ENCODE measurements around the gene ZNF516.
"Not testable (repeated sequence)": the region's sequence is repeated elsewhere in the genome, so short reads cannot be mapped to it uniquely, and the experiment has no call there.

Gene ZNF516, protein sequence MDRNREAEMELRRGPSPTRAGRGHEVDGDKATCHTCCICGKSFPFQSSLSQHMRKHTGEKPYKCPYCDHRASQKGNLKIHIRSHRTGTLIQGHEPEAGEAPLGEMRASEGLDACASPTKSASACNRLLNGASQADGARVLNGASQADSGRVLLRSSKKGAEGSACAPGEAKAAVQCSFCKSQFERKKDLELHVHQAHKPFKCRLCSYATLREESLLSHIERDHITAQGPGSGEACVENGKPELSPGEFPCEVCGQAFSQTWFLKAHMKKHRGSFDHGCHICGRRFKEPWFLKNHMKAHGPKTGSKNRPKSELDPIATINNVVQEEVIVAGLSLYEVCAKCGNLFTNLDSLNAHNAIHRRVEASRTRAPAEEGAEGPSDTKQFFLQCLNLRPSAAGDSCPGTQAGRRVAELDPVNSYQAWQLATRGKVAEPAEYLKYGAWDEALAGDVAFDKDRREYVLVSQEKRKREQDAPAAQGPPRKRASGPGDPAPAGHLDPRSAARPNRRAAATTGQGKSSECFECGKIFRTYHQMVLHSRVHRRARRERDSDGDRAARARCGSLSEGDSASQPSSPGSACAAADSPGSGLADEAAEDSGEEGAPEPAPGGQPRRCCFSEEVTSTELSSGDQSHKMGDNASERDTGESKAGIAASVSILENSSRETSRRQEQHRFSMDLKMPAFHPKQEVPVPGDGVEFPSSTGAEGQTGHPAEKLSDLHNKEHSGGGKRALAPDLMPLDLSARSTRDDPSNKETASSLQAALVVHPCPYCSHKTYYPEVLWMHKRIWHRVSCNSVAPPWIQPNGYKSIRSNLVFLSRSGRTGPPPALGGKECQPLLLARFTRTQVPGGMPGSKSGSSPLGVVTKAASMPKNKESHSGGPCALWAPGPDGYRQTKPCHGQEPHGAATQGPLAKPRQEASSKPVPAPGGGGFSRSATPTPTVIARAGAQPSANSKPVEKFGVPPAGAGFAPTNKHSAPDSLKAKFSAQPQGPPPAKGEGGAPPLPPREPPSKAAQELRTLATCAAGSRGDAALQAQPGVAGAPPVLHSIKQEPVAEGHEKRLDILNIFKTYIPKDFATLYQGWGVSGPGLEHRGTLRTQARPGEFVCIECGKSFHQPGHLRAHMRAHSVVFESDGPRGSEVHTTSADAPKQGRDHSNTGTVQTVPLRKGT

DNA sequence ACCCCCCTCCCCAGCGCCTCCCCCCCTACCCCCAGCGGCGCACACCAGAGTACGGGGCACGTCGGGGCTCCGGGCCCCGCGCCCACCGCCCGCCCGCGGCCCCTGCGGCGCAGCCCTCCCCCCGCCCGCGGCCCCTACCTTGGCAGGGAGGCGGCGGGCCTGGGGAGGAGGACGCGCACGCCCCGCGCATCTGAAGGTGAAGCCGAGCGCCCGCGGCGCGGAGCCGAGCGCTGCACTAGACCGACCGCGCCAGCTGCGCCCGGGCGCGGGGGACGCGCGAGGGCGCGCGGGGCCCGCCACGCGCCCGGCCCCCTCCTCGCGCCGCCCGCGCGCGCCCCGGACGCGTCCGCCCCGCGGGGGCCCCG, at the start of gene ZNF516:
Gene ZNF516, minus strand, starts transcription at position 237 of the 365 bp plus-strand sequence. CDS start 52,188 bp downstream, outside the sequence.
- peak; percentile 32 for DNase-seq (ENCODE audit: low read depth)

DNA sequence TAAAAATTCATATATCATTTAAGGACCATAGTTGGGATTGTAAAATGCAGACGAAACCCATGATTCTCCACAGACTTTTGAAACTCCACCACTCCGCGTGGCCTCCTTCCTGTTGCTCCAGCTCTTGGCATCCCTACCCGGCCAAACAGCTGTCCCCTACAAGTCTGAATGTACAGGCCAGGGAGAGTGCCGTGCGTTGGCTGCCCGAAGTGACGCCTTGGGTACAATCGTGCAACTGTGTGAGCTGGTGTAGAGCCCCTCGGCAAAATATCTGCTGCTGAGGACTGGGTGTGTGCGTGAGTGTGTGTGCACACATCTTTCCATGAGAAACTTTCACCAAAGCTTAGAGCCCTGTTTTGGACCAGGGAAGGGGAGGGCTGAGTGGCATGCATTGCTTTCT, 43.8 kb upstream of the ZNF516 start:
- DNase-seq (ENCODE audit: low read depth) = no peak

DNA sequence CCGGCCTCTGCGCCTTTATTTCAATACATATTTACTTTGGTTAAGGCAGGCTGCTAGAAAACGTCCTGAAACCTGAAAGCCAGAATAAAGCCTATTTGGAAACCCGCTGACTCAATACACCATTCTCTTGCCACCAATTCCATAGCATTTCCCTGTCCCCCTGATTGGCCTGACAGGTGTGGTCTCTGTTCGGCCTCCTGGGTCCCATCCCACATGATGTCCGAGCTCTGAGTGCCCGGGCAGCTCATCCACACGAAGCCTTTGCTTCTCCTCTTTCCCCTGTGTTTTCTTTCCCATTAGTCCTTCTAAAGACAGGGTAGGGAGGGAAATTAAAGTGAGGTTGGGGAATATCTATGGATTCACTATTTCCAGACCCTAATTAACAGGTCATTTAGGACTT, 42.6 kb upstream of the ZNF516 start:
- no peak for DNase-seq (ENCODE audit: low read depth)

DNA sequence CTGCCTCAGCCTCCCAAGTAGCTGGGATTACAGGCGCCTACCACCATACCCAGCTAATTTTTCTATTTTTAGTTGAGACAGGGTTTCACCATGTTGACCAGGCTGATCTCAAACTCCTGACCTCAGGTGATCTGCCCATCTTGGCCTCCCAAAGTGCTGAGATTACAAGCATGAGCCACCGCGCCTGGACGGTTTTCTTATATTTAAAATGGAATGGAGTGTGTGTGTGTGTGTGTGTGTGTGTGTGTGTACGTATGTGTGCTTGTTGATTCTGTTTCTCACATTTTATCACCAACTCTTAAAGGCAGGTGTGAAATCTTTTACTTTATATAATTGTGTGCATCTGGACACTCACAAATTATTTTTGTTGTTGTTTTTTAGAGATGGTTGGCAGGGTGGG, 41.6 kb upstream of the ZNF516 start:
- not testable (repeated sequence) for DNase-seq (ENCODE audit: low read depth)

DNA sequence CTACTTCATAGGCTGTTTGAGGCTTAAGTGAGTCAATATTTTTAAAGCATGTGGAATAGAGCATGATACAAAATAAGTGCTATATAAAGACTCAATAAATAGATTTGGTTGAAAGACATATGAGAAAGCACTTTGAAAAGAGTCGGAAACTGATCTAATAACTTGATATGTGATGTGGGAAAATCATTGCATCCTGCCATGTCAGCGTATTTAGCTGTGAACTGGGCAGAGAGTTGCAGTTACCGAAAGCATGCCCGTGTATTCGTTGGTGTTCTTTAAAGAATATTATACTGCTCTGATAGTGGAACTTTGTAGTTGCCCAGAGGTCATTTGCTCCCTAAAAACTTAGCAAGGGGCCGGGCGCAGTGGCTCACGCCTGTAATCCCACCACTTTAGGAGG, 37.8 kb upstream of the ZNF516 start:
- DNase-seq (ENCODE audit: low read depth) = no peak

DNA sequence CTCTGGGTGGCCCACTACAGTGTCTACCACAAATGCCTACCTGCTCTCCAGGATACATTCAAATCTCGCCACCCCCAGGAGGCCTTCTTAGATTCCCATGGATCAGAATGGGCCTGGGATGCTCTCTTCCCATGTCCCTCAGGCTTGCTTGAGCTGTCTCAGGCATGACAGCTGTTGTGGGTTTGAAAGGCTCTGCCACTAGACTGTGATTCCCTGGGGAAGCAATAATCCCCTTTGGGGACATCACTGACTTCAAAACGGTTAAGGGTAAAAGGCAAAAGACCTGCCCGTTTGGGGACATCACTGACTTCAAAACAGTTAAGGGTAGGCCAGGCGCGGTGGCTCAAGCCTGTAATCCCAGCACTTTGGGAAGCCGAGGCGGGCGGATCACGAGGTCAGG, 35.8 kb upstream of the ZNF516 start:
- no peak for DNase-seq (ENCODE audit: low read depth)

DNA sequence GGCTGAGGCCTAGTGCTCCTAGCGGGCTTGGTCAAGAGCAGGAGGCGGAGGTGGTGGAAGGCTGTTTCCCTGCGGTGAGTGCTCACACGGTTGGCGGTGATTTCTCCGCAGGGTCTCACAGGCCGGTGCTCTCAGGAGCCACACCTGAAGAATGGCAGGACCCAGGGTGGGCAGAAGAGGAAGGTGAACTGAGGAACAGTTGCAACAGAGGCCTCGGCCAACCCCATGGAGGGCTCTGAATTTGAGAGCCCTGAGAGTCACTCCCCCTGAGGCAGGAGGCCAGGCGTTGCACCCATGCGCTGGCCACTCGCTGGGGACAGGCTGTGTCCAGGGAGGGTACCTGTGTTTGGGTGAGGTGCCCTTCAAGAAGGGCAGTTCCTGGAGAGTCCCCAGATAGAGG, 35.3 kb upstream of the ZNF516 start:
- DNase-seq (ENCODE audit: low read depth) = no peak

DNA sequence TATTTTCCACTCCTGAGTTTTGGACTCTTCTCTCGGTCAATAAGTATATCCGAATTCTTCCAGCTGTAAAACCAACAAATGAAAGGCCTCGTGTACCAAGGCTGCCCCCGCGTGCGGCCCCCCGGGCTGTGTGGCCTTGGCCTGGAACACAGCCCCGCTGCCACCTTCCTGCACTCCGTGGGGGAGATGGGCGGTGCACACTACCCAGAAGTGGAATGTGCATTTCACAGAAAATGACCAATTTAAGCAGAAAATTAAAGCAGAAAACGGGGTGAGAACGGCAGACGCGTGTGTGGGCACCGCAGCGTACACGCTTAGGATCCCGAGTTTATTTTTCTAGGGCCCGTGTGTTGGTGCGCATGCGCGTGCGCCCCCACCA, 34.4 kb upstream of the ZNF516 start:
- DNase-seq (ENCODE audit: low read depth) = no peak

DNA sequence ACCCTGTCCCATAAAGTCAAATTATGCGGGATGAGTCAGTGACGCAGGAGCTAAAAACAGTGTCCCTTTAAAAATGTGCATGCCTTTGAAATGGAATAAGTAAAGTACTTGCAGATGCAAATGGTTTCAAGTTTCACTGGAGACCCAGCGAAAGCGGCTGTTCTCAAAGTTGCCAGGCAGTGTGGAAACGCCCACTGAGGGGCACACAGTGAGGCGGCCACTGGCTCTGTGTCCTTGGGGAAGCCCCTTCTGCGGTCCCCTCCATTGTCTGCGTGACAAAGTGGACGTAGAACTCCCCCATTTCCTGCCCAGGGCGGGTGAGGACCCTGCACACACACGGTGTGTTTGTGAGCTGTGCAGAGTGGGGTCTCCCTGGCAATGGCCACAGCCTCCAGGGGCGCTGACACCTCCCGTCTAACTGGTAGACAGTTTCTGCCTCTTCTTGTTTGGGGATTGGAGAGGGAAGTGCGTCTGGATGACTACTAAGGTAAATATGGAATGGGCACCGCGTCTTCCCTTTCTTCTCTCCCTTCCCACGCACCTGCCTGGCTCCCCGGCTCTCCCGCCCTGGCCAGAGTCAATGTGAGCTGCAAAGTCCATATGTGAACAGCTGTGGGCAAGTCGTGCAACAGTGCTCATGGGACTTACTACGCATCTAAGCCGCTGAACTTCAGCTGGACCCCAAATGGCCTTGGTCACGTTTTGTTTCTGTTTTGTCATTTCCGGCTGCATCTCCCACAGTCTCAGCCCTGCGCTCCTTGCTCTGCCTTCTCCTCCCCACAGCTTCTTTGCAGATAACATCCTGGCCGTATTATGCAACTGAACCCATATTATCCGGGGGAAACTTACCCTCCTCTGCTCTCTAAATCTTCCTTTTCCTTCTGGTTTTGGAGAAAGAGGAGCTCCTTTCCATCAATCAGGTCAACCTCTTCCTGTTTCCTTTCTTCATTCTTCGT, 33.7 kb upstream of the ZNF516 start:
- peak; percentile 62 for DNase-seq (ENCODE audit: low read depth)

DNA sequence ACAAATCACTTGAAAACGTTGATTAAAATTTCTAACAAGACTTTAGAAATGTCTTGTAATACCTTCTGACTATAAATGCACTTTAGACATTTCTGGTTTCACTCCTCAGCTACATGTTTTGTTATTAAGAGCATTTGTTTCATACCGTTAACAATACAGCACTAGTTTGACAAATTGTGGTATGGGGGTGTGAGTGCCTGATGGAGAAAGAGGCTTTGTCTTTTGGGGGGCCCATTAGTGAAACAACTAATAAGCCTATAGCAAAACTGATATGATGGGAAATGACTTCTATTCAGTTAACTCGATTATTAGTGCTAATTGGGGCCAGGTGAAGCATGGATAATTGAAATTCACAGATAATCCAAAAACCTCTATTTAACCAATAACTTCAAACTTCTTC, 30.9 kb upstream of the ZNF516 start:
- DNase-seq (ENCODE audit: low read depth) = no peak

DNA sequence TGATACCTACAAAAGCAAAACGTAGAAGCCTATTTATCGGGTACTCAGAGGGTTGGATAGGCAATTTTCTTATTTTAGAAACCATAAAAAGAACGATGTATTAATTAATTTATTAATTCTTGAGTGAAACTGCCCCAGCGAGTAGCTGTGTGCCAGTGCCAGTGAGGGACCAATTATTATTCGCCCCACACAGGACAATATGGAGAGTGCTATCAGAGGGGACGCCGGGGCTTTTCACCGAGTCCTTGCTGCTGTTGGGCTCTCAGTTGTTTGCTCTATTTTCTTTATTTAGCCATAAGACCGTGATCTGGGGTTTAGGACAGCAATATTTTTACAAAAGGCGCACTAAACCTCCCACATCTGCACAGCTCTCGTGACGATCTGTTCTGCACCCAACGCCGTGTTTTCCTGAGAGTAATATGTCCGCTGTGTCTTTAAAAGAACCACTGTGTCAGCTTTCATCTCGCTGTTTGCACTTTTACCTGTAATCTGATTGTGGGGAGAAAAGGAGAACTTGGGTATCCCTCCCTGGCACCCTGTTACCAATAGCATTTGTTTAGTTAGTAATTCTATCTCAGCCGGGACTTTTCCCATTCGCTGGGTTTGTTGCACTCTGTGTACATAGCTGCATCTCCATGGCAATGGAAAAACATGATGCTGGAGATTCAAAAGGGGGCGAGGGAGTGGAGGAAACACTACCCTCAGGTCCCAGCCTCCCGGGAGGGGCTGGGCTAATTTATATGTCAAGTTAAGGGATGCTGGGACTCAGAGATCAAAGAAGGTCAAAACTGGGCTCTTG, 30.1 kb upstream of the ZNF516 start:
- DNase-seq (ENCODE audit: low read depth) = peak; percentile 49

DNA sequence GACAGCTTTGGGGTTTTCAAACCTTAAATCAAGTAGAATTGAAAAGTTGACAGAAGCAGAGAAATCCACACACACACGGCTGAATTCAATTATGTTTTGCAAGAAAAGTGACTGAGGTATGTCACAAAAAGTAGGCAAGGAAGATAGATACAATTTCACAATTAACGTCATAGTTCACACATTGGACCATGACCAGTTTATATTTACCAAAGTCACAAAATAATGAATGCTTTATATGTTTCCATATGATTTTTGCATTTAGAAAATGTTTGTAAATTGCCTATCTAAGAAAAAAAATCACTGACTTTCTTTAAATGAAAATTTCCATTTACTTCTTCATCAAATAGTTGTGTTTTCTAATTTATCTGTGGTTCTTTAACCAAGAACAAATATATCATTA, 29.4 kb upstream of the ZNF516 start:
- no peak for DNase-seq (ENCODE audit: low read depth)

DNA sequence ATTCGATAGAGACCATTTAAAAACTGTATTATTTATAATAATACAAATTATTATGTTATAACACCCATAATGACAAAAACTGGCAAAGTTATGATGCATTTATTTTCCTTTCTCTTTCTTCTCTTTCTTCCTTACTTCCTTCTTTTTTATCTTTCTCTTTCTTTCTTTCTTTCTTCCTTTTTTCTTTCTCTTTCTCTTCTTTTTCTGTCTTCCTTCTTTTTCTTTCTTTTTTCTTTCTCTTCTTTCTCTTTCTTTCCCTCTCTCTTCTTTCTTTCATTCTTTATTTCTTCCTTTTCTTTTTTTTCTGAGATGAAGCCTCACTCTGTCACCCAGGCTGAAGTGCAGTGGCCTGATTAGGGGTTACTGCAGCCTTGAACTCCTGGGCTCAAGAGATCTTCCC, 27.5 kb upstream of the ZNF516 start:
- no peak for DNase-seq (ENCODE audit: low read depth)

DNA sequence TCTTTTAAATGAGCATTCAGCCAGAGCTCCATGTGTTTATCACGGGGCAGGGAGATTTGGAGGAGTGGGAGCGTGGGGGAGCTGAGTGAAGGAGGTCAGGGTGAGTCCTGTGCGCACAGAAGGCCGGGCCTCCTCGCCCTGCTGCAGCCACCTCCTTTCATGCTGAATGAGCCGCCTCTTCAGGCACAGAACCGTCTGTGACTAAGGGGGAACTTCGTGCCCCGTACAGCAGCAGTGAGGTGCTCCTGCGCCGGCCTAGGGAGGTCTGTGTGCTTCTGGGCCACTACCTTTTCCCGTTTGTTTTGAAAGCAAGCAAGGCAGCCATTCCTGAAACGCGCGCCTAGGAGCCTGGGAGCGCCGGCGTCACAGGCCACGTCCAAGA, 27.1 kb upstream of the ZNF516 start:
- DNase-seq (ENCODE audit: low read depth) = no peak

DNA sequence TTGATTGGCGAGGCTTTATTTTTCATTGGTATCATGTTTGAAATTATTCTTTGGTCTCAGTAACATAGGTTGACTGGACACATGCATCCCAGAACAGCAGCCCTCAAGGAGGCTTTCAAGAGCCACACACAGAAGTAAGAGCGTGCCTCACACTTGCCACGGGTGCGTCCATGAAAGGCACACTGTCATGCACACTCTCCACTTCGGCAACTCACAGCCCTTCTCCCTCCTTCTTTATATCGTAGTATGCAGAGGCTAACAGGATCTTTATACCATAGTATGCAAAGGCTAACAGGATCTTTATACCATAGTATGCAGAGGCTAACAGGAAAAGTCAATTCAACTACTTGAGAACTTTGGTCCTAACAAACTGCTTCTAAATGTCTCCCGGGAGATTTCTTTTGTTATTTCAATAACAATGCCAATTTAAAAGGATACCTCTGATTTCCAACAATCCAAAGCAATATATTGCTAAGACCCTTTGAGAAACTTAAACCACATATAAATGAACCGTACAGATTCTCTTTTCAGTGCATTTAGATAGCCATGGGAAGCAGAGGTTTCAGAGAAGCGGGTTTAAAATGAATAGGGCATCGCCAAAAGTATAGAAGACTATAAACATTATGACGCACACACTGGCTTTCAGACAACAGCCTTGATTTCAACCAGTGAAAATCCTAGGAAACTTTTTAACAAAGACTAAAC, 26.5 kb upstream of the ZNF516 start:
- DNase-seq (ENCODE audit: low read depth) = no peak

DNA sequence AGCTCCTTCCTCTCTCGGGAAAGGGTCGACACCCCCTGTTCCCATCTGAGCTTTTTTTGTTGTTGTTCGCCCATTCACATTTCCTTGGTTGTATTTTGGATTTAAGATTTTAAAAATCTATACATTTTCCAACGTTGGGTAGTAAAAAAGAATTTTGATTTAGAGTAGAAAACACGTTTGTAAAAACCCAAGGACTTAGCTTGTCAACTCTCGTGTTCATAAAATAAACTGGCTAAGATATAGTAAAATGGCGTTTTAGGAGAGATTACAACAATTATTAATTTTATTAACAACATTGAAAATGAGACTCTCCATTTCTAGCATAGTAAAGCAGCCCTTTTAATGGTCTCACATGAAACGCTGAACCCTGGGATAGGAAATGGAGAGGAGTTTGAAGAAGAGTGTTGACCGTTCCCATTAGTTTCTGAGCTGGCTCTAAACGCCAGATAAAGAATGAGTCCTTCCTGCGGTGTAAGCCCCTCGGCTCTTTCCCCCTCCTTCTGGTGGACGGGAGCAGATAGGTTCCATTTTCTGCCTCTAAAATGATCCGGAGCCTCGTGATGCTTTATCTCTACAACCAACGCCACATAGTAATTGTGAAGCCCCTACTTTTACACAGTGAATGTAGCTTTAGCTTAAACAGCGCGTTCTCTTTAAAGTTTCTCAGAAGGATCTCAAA, 24.0 kb upstream of the ZNF516 start:
- DNase-seq (ENCODE audit: low read depth) = no peak

DNA sequence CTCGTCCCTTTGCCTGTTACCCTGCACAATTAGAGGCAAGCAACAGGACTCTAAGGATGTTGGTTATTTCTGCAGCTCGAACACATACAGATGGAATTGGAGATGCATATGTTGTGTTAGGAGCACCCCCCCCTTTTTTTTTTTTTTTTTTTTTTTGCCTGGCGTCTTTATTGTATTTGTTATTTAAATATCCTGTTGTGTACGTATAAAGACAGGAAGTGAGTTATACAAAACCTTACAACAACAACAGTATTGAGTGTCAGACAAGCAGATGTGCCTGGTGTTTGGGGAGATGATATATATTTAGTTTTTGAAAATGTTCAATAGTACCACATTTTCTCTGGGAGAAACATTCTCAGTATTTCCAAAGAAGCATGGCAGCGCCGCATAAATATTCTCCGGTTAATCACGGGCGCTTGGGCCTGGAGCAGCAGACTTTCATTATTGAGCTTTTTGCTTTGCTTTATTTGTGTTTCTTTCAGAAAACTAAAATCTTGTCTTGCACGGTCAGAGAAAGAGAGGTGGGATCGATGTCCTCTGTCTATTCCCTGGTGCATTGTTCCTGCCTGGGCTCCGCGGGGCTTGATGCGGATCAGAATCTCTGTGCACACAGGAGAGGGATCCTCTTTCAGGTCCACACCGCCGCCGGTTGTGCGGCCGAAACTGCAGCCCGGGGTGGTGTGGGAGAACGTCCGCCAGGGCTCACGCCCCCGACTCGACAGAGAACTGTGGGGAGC, 23.2 kb upstream of the ZNF516 start:
- no peak for DNase-seq (ENCODE audit: low read depth)

DNA sequence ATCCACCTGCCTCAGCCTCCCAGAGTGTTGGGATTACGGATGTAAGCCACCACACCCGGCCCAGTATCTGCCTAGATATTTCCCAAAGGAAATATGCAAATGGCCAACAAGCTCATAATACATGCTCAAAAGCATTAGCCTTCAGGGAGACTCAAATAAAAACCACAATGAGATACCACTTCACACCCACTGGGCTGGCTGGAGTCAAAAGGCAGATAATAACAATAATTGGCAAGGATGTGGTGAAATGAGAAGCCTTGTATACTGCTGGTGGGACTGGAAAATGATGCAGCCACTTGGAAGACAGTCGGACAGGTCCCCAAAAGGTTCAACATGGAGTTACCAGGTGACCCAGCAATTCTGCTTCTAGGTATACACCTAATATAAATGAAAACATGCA, 20.5 kb upstream of the ZNF516 start:
- DNase-seq (ENCODE audit: low read depth) = no peak

DNA sequence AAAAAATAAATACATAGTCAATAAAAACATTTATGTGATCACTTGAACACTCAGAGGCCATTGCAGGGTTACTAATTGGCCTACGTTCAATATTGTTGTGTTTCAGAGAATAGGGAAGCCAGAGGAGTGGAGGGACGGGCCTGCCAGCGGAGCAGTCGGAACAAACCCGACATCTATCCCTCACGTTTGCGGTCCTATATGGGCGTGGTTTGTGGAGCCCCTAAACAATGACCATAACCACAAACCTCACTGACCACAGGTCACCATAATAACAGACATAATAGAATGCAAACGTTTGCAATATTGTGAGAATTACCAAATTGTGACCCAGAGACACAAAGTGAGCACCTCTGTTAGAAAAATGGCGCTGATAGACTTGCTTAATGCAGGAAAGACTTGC, 19.5 kb upstream of the ZNF516 start:
- no peak for DNase-seq (ENCODE audit: low read depth)

All from EH (cell line).